SK-N-SH (cell line): ENCODE data around the gene SUPT3H. TPM values are rescaled to one million over a fixed set of nuclear protein-coding genes. Genes with fewer than 3 reads are reported as not detected.

Experiments used
- CTCF ChIA-PET: fragments of 300-600, 350-600 bp; formaldehyde crosslinking; extraction: SDS; loops from one replicate; lab custom pipeline; 2021; lab: Yijun Ruan, JAX
- POLR2A ChIA-PET: fragments of 350-600 bp; sonication (Branson Sonifier 250); formaldehyde crosslinking; extraction: SDS; loops from one replicate; lab custom pipeline; 2020; ENCODE audit warnings: antibody characterized with exemption, inconsistent platforms; lab: Yijun Ruan, JAX
- DNase-seq: peaks from one replicate; pipeline ENCODE4 v3.0.0; 2012
- H2AFZ ChIP-seq: fragments of 200-600 bp; sonication (generic); 2 replicates; pipeline ENCODE4 v1.8.1; 2016; ENCODE audit warnings: antibody characterized with exemption, mild to moderate bottlenecking, low read depth
- H3F3A ChIP-seq: fragments of 200-600 bp; sonication (generic); replicated peaks from 2 replicates; pipeline ENCODE3; 2016; ENCODE audit warnings: antibody characterized with exemption, mild to moderate bottlenecking; ENCODE audit not compliant: insufficient read depth
- H3K27ac ChIP-seq, 2 experiments: fragments of 200-500 bp in 1 of 2; fragments of 200-600 bp in 1 of 2; sonication (Bioruptor generic) in 1 of 2; sonication (generic), shearing (Covaris generic) in 1 of 2; 2 replicates each; pipeline versions ENCODE4 v1.5.1 to v1.6.1; 2014 to 2016; ENCODE audit warnings: low read depth in 2 of 2, inconsistent platforms in 1 of 2, low read length in 1 of 2, mild to moderate bottlenecking in 1 of 2, mixed read lengths in 1 of 2
- H3K27me3 ChIP-seq: fragments of 200-600 bp; sonication (generic), shearing (Covaris generic); 2 replicates; pipeline ENCODE4 v1.6.1; 2016; ENCODE audit warnings: mixed run types; ENCODE audit not compliant: insufficient read depth
- H3K36me3 ChIP-seq, 2 experiments: fragments of 200-500 bp in 1 of 2; fragments of 200-600 bp in 1 of 2; sonication (Bioruptor generic) in 1 of 2; sonication (generic) in 1 of 2; replicated peaks in 1 of 2; 2 replicates each; pipeline versions ENCODE3 to v1.5.1; 2014 to 2016; ENCODE audit warnings: low read length in 1 of 2, mild to moderate bottlenecking in 1 of 2; ENCODE audit not compliant: insufficient read depth in 2 of 2, control insufficient read depth in 1 of 2
- H3K4me1 ChIP-seq, 2 experiments: fragments of 200-500 bp in 1 of 2; fragments of 200-600 bp in 1 of 2; sonication (Bioruptor generic) in 1 of 2; sonication (generic), shearing (Covaris generic) in 1 of 2; 2 replicates each; pipeline versions ENCODE4 v1.5.1 to v1.6.1; 2014 to 2016; ENCODE audit warnings: low read depth in 1 of 2, low read length in 1 of 2, mixed run types in 1 of 2; ENCODE audit not compliant: insufficient read depth in 2 of 2, control insufficient read depth in 1 of 2
- H3K4me2 ChIP-seq: fragments of 200-600 bp; sonication (generic), shearing (Covaris generic); 2 replicates; pipeline ENCODE4 v1.6.1; 2017; ENCODE audit warnings: mixed run types
- H3K4me3 ChIP-seq, 2 experiments: fragments of 200-500 bp in 1 of 2; fragments of 200-600 bp in 1 of 2; sonication (Bioruptor generic) in 1 of 2; sonication (generic), shearing (Covaris generic) in 1 of 2; 2 replicates each; pipeline versions ENCODE4 v1.5.1 to v1.8.1; 2014 to 2016; ENCODE audit warnings: low read depth in 2 of 2, inconsistent platforms in 1 of 2, low read length in 1 of 2, mild to moderate bottlenecking in 1 of 2, mixed read lengths in 1 of 2, moderate library complexity in 1 of 2
- H3K79me2 ChIP-seq: fragments of 200-600 bp; sonication (generic); 2 replicates; pipeline ENCODE4 v1.8.1; 2017; ENCODE audit warnings: mild to moderate bottlenecking; ENCODE audit not compliant: insufficient read depth
- H3K9ac ChIP-seq: fragments of 200-600 bp; sonication (generic); 2 replicates; pipeline ENCODE4 v1.6.1; 2017; ENCODE audit warnings: mixed run types
- H3K9me2 ChIP-seq: fragments of 200-600 bp; sonication (generic); 2 replicates; pipeline ENCODE4 v1.6.1; 2017; ENCODE audit warnings: mixed run types
- H3K9me3 ChIP-seq: fragments of 200-600 bp; sonication (generic); 2 replicates; pipeline ENCODE4 v1.6.1; 2017; ENCODE audit warnings: mixed run types, mild to moderate bottlenecking, moderate library complexity
- H4K20me1 ChIP-seq: fragments of 200-600 bp; sonication (generic); 2 replicates; pipeline ENCODE4 v1.6.1; 2017; ENCODE audit warnings: mild to moderate bottlenecking, mixed run types; ENCODE audit not compliant: insufficient read depth
- CTCF ChIP-seq: fragments of 200-600 bp; sonication (generic); IDR thresholded peaks from 2 replicates; pipeline ENCODE4 v1.6.1; 2017; ENCODE audit warnings: antibody characterized with exemption, mild to moderate bottlenecking, moderate library complexity
- ELF1 ChIP-seq: IDR thresholded peaks from 2 replicates; pipeline ENCODE4 v1.4.0; 2012
- EP300 ChIP-seq, 2 experiments: IDR thresholded peaks; 2 replicates each; pipeline versions ENCODE4 v1.4.0 to v1.6.1; 2012; ENCODE audit warnings: borderline replicate concordance in 1 of 2, low read depth in 1 of 2, low read length in 1 of 2
- GATA2 ChIP-seq: sonication (generic); formaldehyde crosslinking; IDR thresholded peaks from 2 replicates; pipeline ENCODE4 v1.5.0; 2020; ENCODE audit warnings: mild to moderate bottlenecking, missing genetic modification reagents
- IRF3 ChIP-seq: fragments of 150-350 bp; IDR thresholded peaks from 2 replicates; pipeline ENCODE4 v1.6.1; 2016; ENCODE audit warnings: mild to moderate bottlenecking, low read depth, low read length
- JUND ChIP-seq: IDR thresholded peaks from 2 replicates; pipeline ENCODE4 v1.4.0; 2012
- MXI1 ChIP-seq: IDR thresholded peaks from 2 replicates; pipeline ENCODE4 v1.6.1; 2012; ENCODE audit warnings: mild to moderate bottlenecking, low read depth, low read length, improper control_type of control experiment
- NFIC ChIP-seq: IDR thresholded peaks from 2 replicates; pipeline ENCODE4 v1.4.0; 2012; ENCODE audit warnings: borderline replicate concordance
- POLR2AphosphoS5 ChIP-seq: IDR thresholded peaks from 2 replicates; pipeline ENCODE4 v1.6.1; 2012; ENCODE audit warnings: low read depth, low read length
- RAD21 ChIP-seq: IDR thresholded peaks from 2 replicates; pipeline ENCODE4 v1.6.1; 2012; ENCODE audit warnings: mild to moderate bottlenecking, low read length
- RCOR1 ChIP-seq: fragments of 150-350 bp; IDR thresholded peaks from 2 replicates; pipeline ENCODE4 v1.6.1; 2017; ENCODE audit warnings: antibody characterized with exemption, low read length
- RFX5 ChIP-seq: IDR thresholded peaks from 2 replicates; pipeline ENCODE4 v1.6.1; 2012; ENCODE audit warnings: mild to moderate bottlenecking, improper control_type of control experiment, low read length
- RXRA ChIP-seq: IDR thresholded peaks from 2 replicates; pipeline ENCODE4 v1.4.0; 2012; ENCODE audit warnings: low read depth, mild to moderate bottlenecking, borderline replicate concordance
- SIN3A ChIP-seq: IDR thresholded peaks from 2 replicates; pipeline ENCODE4 v1.6.1; 2012; ENCODE audit warnings: low read depth, mild to moderate bottlenecking, low read length, moderate library complexity, borderline replicate concordance
- SMC3 ChIP-seq: IDR thresholded peaks from 2 replicates; pipeline ENCODE4 v1.6.1; 2012; ENCODE audit warnings: low read depth, low read length, improper control_type of control experiment
- TAF1 ChIP-seq: IDR thresholded peaks from 2 replicates; pipeline ENCODE4 v1.6.1; 2012; ENCODE audit warnings: low read depth, mild to moderate bottlenecking, low read length, moderate library complexity, borderline replicate concordance
- TEAD4 ChIP-seq: IDR thresholded peaks from 2 replicates; pipeline ENCODE4 v1.4.0; 2012; ENCODE audit warnings: mild to moderate bottlenecking, borderline replicate concordance; ENCODE audit not compliant: insufficient read depth
- YY1 ChIP-seq: IDR thresholded peaks from 2 replicates; pipeline ENCODE4 v1.4.0; 2012; ENCODE audit warnings: low read depth, mild to moderate bottlenecking
- ZBTB33 ChIP-seq: IDR thresholded peaks from 2 replicates; pipeline ENCODE4 v1.4.0; 2012; ENCODE audit warnings: low read depth, borderline replicate concordance
- WGBS: methylation state at CpG from one replicate; pipeline ENCODE4 v1.1.6; 2017; ENCODE audit warnings: low lambda C conversion rate; 5-methylcytosine and 5-hydroxymethylcytosine counted together
- polyA plus RNA-seq, 3 experiments: library from polyadenylated mRNA; depleted of rRNA; stranded (reverse); fragments of >200 nt; gene quantifications; 2 replicates each; pipeline ENCODE4 v1.2.3, GENCODE V29; 2012
- TF ChIP-seq, protein P1 (sequence below): IDR thresholded peaks from 2 replicates; pipeline ENCODE4; 2012
- TF ChIP-seq, protein P2 (sequence below): IDR thresholded peaks from 2 replicates; pipeline ENCODE4 v1.4.0; 2012; ENCODE audit warnings: low read depth

The SUPT3H gene
- polyA plus RNA-seq, 1 of the 3 experiments (the other 2 are of a cell fraction), result 10.9 TPM

DNA sequence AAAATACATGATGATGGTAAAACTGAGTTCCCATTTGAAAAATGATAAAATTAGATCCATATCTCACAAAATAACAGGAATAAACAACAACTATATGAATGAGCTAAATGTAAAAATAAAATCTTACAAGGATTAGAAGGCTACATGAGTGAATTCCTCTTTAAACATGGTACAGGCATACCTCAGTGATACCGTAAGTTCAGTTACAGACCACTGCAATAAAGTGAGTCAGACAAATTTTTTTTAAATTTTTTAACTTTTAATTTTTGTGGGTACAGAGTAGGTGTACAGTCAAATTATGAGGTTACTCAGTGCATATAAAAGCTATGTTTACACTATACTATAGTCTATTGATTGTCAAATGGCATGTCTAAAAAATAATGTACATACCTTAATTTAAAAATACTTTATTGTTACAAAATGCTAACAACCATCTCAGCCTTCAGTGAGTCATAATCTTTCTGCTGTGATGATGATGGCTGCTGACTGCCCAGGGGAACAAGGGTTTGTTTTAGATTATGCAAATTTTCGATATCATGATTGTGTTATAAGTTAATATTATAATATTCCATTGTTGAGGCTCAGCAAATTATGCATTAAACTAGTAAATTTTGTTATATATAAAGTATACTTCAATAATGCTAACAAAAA is 272.4 kb downstream of the SUPT3H start:
- H3K27ac ChIP-seq, result no peak overlapping the region
- no peaks in the 10 kb centered on the region for H3F3A ChIP-seq
- POLR2A ChIA-PET, result no interaction called here
- no peak overlapping the region for H3K4me2 ChIP-seq
- no peaks in the 10 kb centered on the region for H3K9me3 ChIP-seq
- WGBS, result 83% methylated on average over 2 of the region's 2 CpGs
- H3K79me2 ChIP-seq, result no peaks in the 10 kb centered on the region
- H3K27me3 ChIP-seq, result no peaks in the 10 kb centered on the region
- no peak for DNase-seq
- no peaks in the 10 kb centered on the region for H4K20me1 ChIP-seq
- no peak overlapping the region for H3K4me3 ChIP-seq
- no peak for TF ChIP-seq CTCF
- TF ChIP-seq TAF1, result no peak
- TF ChIP-seq SMC3, result no peak
- no peak for TF ChIP-seq GATA2 (CRISPR knock-in tag)
- TF ChIP-seq, all 33 proteins: peak for 0
- H3K9ac ChIP-seq, result no peak overlapping the region
- H2AFZ ChIP-seq, result no peak overlapping the region
- H3K36me3 ChIP-seq, result no peaks in the 10 kb centered on the region
- CTCF ChIA-PET, result no interaction called here
- no peaks in the 10 kb centered on the region for H3K4me1 ChIP-seq
- H3K9me2 ChIP-seq, result no peaks in the 10 kb centered on the region

DNA sequence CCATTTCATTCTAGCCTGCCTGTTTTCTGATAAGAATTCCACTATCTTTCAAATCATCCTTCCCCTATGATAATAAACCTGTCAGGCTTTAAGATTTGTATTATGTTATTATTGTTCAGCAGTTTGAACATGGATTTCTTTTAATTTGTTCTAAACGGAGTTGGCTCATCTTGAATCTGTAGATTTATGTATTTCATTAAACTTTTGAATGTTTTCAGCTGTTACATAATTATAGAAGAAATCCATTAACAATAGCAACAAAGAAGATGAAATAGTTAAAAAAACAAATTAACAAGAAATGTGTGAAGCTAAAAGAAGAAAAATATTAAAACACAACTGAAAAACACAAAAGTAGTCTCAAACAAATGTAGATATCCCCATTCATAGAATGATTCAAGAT is 273.3 kb downstream of the SUPT3H start:
- H3K79me2 ChIP-seq, result no peaks in the 10 kb centered on the region
- no peak overlapping the region for H3K4me2 ChIP-seq
- H3F3A ChIP-seq, result no peaks in the 10 kb centered on the region
- no peaks in the 10 kb centered on the region for H3K4me1 ChIP-seq
- H4K20me1 ChIP-seq, result no peaks in the 10 kb centered on the region
- H3K36me3 ChIP-seq, result no peaks in the 10 kb centered on the region
- WGBS, result 52% methylated on average over 1 of the region's 1 CpG
- no peak overlapping the region for H3K27ac ChIP-seq
- H2AFZ ChIP-seq, result no peak overlapping the region
- no peaks in the 10 kb centered on the region for H3K27me3 ChIP-seq
- no peaks in the 10 kb centered on the region for H3K9me2 ChIP-seq
- no peaks in the 10 kb centered on the region for H3K9me3 ChIP-seq
- TF ChIP-seq RFX5 (no peak), TEAD4 (no peak), SIN3A (no peak), MXI1 (no peak), ZBTB33 (no peak), TAF1 (no peak), RXRA (no peak), NFIC (no peak), EP300 (IDR thresholded peaks at IDR 0.05; ENCODE audit: borderline replicate concordance in 1 of 2, low read depth in 1 of 2, low read length in 1 of 2) (no peak), POLR2AphosphoS5 (no peak), ELF1 (no peak), JUND (no peak), GATA2 (CRISPR knock-in tag) (no peak), SMC3 (no peak), RCOR1 (no peak), YY1 (no peak), RAD21 (no peak), IRF3 (no peak)
- TF ChIP-seq, protein P1, sequence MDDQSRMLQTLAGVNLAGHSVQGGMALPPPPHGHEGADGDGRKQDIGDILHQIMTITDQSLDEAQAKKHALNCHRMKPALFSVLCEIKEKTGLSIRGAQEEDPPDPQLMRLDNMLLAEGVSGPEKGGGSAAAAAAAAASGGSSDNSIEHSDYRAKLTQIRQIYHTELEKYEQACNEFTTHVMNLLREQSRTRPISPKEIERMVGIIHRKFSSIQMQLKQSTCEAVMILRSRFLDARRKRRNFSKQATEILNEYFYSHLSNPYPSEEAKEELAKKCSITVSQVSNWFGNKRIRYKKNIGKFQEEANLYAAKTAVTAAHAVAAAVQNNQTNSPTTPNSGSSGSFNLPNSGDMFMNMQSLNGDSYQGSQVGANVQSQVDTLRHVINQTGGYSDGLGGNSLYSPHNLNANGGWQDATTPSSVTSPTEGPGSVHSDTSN, result no peak
- TF ChIP-seq, protein P2, sequence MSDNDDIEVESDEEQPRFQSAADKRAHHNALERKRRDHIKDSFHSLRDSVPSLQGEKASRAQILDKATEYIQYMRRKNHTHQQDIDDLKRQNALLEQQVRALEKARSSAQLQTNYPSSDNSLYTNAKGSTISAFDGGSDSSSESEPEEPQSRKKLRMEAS, result no peak
- ChIA-PET CTCF (no interaction called here), POLR2A (no interaction called here)
- H3K9ac ChIP-seq, result no peak overlapping the region
- no peak for DNase-seq
- H3K4me3 ChIP-seq, result no peak overlapping the region
